Measurements from ENCODE around the gene ZBTB40. TPM values are rescaled to one million over a fixed set of nuclear protein-coding genes. Genes with fewer than 3 reads are reported as not detected.

Gene ZBTB40
- total RNA-seq, 1 experiment from 2014 or later, result 11.5 TPM

DNA sequence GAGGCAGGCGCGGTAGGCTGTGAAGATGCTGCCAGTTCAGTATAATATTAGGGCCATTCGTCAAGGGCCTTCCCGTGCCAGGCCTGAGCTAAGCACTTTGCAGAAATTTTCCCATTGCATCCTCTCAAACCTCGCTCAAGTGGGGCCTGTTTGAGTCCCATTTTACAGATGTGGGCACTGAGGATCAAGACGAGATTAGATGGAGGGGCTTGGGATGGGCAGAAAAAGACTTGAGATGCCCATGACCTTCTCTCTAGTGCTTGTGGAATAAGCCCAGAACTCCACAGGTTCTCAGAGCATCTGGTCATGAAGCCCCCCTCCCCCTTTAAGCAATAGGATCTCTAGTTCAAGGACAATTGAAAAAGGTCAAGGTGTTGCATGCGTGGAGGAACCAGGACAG is 121.6 kb downstream of the ZBTB40 start:
- peaks cover 2% of the 10 kb centered on the region; the same call in 1 of the 2 replicates for H3K27me3 Mint-ChIP-seq (ENCODE audit: low read depth)
- H3K4me3 Mint-ChIP-seq, result no peak overlapping the region
- no peak for DNase-seq (ENCODE audit: low spot score)
- H3K4me1 Mint-ChIP-seq, result peaks cover 7% of the 10 kb centered on the region
- no peak for ATAC-seq
- CTCF ChIA-PET, result no interaction called here
- POLR2A ChIA-PET, result interaction anchor here (1.3 kb wide), 1 partner anchor 17 kb away, joined by 3 read pairs; no protein-coding TSS in a partner anchor
- H3K9me3 Mint-ChIP-seq, result peaks cover 11% of the 10 kb centered on the region
- TF ChIP-seq, protein P1, sequence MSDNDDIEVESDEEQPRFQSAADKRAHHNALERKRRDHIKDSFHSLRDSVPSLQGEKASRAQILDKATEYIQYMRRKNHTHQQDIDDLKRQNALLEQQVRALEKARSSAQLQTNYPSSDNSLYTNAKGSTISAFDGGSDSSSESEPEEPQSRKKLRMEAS (CRISPR knock-in tag; IDR thresholded peaks at IDR 0.05), result no peak
- TF ChIP-seq NFE2L1 (CRISPR knock-in tag; IDR thresholded peaks at IDR 0.05) (no peak), KAT7 (CRISPR knock-in tag; IDR thresholded peaks at IDR 0.05; ENCODE audit: borderline replicate concordance) (no peak)
- no peak overlapping the region for H3K27ac Mint-ChIP-seq
- H3K36me3 Mint-ChIP-seq, result peaks cover 7% of the 10 kb centered on the region

DNA sequence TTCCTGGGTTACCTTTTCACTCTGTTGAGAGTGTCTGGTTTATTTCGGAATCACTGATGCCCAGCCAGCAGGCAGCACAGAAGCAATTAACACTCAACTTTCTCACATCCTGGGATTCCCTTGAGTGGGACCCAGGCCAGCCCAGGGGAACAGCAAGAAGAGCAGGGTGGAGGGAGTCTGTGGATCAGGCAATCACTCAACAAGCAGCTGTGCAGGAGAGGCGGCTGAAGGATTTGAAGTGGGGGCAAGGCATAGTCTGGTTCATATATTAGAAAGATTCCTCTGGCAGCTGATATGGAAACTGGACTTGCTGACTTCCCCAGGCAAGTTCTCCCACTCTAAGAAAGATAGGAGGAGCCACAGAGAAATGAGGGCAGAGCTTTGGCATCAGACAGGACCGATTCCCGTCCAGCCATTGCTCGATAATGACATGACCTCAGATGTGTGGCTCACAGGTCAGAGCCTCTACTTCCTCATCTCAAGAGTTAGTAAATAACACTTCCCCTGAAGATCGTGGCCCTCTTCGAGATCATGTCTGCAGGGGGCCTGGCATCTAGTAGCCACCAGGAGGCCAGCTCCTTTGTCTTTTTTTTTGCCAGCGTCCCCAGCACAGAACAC is 124.0 kb downstream of the ZBTB40 start:
- CTCF ChIA-PET, result interaction anchor here (0.8 to 1.6 kb wide), 3 partner anchors 11 to 155 kb away, joined by 3 read pairs; no protein-coding TSS in a partner anchor
- no peak overlapping the region for H3K4me3 Mint-ChIP-seq
- no peak for ATAC-seq
- DNase-seq (ENCODE audit: low spot score), result no peak
- H3K9me3 Mint-ChIP-seq, result peaks cover 24% of the 10 kb centered on the region
- TF ChIP-seq NFE2L1 (CRISPR knock-in tag; IDR thresholded peaks at IDR 0.05) (no peak), TEAD4 (CRISPR knock-in tag; IDR thresholded peaks at IDR 0.05) (no peak), ZNF219 (CRISPR knock-in tag; IDR thresholded peaks at IDR 0.05; ENCODE audit: borderline replicate concordance) (no peak), SP1 (CRISPR knock-in tag; conservative IDR thresholded peaks at IDR 0.05) (no peak)
- TF ChIP-seq, protein P2, sequence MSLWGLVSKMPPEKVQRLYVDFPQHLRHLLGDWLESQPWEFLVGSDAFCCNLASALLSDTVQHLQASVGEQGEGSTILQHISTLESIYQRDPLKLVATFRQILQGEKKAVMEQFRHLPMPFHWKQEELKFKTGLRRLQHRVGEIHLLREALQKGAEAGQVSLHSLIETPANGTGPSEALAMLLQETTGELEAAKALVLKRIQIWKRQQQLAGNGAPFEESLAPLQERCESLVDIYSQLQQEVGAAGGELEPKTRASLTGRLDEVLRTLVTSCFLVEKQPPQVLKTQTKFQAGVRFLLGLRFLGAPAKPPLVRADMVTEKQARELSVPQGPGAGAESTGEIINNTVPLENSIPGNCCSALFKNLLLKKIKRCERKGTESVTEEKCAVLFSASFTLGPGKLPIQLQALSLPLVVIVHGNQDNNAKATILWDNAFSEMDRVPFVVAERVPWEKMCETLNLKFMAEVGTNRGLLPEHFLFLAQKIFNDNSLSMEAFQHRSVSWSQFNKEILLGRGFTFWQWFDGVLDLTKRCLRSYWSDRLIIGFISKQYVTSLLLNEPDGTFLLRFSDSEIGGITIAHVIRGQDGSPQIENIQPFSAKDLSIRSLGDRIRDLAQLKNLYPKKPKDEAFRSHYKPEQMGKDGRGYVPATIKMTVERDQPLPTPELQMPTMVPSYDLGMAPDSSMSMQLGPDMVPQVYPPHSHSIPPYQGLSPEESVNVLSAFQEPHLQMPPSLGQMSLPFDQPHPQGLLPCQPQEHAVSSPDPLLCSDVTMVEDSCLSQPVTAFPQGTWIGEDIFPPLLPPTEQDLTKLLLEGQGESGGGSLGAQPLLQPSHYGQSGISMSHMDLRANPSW (CRISPR knock-in tag; conservative IDR thresholded peaks at IDR 0.05; ENCODE audit: low read depth), result no peak
- TF ChIP-seq, protein P3, sequence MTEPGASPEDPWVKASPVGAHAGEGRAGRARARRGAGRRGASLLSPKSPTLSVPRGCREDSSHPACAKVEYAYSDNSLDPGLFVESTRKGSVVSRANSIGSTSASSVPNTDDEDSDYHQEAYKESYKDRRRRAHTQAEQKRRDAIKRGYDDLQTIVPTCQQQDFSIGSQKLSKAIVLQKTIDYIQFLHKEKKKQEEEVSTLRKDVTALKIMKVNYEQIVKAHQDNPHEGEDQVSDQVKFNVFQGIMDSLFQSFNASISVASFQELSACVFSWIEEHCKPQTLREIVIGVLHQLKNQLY (CRISPR knock-in tag; IDR thresholded peaks at IDR 0.05), result no peak
- TF ChIP-seq, protein P4, sequence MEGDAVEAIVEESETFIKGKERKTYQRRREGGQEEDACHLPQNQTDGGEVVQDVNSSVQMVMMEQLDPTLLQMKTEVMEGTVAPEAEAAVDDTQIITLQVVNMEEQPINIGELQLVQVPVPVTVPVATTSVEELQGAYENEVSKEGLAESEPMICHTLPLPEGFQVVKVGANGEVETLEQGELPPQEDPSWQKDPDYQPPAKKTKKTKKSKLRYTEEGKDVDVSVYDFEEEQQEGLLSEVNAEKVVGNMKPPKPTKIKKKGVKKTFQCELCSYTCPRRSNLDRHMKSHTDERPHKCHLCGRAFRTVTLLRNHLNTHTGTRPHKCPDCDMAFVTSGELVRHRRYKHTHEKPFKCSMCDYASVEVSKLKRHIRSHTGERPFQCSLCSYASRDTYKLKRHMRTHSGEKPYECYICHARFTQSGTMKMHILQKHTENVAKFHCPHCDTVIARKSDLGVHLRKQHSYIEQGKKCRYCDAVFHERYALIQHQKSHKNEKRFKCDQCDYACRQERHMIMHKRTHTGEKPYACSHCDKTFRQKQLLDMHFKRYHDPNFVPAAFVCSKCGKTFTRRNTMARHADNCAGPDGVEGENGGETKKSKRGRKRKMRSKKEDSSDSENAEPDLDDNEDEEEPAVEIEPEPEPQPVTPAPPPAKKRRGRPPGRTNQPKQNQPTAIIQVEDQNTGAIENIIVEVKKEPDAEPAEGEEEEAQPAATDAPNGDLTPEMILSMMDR (IDR thresholded peaks at IDR 0.05), result no peak
- POLR2A ChIA-PET, result no interaction called here
- peaks cover 19% of the 10 kb centered on the region for H3K36me3 Mint-ChIP-seq
- H3K4me1 Mint-ChIP-seq, result peaks cover 7% of the 10 kb centered on the region
- H3K27me3 Mint-ChIP-seq (ENCODE audit: low read depth), result peaks cover 2% of the 10 kb centered on the region; the same call in 1 of the 2 replicates
- H3K27ac Mint-ChIP-seq, result peak overlapping the region; percentile 54

DNA sequence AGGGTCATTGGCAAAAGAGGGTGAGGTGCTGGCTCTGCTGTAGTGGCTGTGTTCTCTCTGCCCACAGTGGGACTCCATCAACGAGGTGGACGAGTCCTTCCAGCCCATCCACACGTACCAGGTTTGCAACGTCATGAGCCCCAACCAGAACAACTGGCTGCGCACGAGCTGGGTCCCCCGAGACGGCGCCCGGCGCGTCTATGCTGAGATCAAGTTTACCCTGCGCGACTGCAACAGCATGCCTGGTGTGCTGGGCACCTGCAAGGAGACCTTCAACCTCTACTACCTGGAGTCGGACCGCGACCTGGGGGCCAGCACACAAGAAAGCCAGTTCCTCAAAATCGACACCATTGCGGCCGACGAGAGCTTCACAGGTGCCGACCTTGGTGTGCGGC is 124.5 kb downstream of the ZBTB40 start:
- H3K27me3 Mint-ChIP-seq (ENCODE audit: low read depth), result peaks cover 2% of the 10 kb centered on the region; the same call in 1 of the 2 replicates
- peaks cover 7% of the 10 kb centered on the region for H3K4me1 Mint-ChIP-seq
- no peak overlapping the region for H3K27ac Mint-ChIP-seq
- DNase-seq (ENCODE audit: low spot score), result no peak
- TF ChIP-seq CREB1 (CRISPR knock-in tag; IDR thresholded peaks at IDR 0.05) (no peak), CREM (CRISPR knock-in tag; IDR thresholded peaks at IDR 0.05) (no peak), SP1 (CRISPR knock-in tag; conservative IDR thresholded peaks at IDR 0.05) (no peak)
- TF ChIP-seq, protein P5, sequence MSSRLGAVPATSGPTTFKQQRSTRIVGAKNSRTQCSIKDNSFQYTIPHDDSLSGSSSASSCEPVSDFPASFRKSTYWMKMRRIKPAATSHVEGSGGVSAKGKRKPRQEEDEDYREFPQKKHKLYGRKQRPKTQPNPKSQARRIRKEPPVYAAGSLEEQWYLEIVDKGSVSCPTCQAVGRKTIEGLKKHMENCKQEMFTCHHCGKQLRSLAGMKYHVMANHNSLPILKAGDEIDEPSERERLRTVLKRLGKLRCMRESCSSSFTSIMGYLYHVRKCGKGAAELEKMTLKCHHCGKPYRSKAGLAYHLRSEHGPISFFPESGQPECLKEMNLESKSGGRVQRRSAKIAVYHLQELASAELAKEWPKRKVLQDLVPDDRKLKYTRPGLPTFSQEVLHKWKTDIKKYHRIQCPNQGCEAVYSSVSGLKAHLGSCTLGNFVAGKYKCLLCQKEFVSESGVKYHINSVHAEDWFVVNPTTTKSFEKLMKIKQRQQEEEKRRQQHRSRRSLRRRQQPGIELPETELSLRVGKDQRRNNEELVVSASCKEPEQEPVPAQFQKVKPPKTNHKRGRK (CRISPR knock-in tag; IDR thresholded peaks at IDR 0.05; ENCODE audit: borderline replicate concordance), result no peak
- POLR2A ChIA-PET, result no interaction called here
- no peak overlapping the region for H3K4me3 Mint-ChIP-seq
- H3K9me3 Mint-ChIP-seq, result peaks cover 24% of the 10 kb centered on the region
- ATAC-seq, result no peak
- H3K36me3 Mint-ChIP-seq, result peaks cover 19% of the 10 kb centered on the region
- CTCF ChIA-PET, result interaction anchor here (1.0 to 1.6 kb wide), 2 partner anchors 12 to 31 kb away, joined by 3 read pairs; no protein-coding TSS in a partner anchor
